Right lobe of liver (tissue), 6 donors: Measurements from ENCODE around the gene RAP1GAP2. TPM values are rescaled to one million over a fixed set of nuclear protein-coding genes. Genes with fewer than 3 reads are reported as not detected.
A peak's percentile ranks its signal among the peaks of the same experiment; 100 is the strongest.
"Not testable (repeated sequence)": the region's sequence is repeated elsewhere in the genome, so short reads cannot be mapped to it uniquely, and the experiment has no call there.

ENCODE experiments used
- ATAC-seq, 4 donors: fragments of 200-7000 bp; cut with Tn5 transposase; one replicate each; pipeline ENCODE4 v1.9.1; 2020; ENCODE audit warnings: mild to moderate bottlenecking in 4 of 4, moderate library complexity in 4 of 4
- DNase-seq, 3 donors: peaks; one replicate each; pipeline ENCODE4 v3.0.0-alpha.2; 2020
- H3K27ac ChIP-seq, 3 donors: fragments of 200-600 bp; one replicate each; pipeline ENCODE4 v1.8.0; 2022
- H3K27me3 ChIP-seq, 2 donors: fragments of 200-600 bp; one replicate each; pipeline ENCODE4 v1.8.0; 2022
- H3K36me3 ChIP-seq, 4 donors: fragments of 200-600 bp; sonication (generic) in 1 of 4; one replicate each; pipeline versions ENCODE4 v1.5.1 to v1.8.0; 2017 to 2022; ENCODE audit warnings: control low read depth in 1 of 4
- H3K4me1 ChIP-seq, 4 donors: fragments of 200-600 bp; sonication (generic) in 1 of 4; one replicate each; pipeline versions ENCODE4 v1.5.1 to v1.8.0; 2017 to 2022; ENCODE audit warnings: control low read depth in 1 of 4
- H3K4me3 ChIP-seq, 3 donors: fragments of 200-600 bp; one replicate each; pipeline ENCODE4 v1.8.0; 2022
- H3K9me3 ChIP-seq, 4 donors: fragments of 200-600 bp; sonication (generic) in 1 of 4; one replicate each; pipeline versions ENCODE4 v1.5.1 to v1.8.0; 2017 to 2022; ENCODE audit warnings: control low read depth in 1 of 4
- CTCF ChIP-seq, 4 donors: fragments of 200-600 bp in 3 of 4; fragments of 450-650 bp in 1 of 4; IDR thresholded peaks; one replicate each; pipeline versions ENCODE4 v1.5.1 to v1.8.0; 2016 to 2022; ENCODE audit warnings: antibody characterized with exemption in 4 of 4, mild to moderate bottlenecking in 2 of 4
- POLR2A ChIP-seq: fragments of 450-650 bp; IDR thresholded peaks from one replicate; pipeline ENCODE4 v1.6.1; 2017; ENCODE audit warnings: antibody characterized with exemption, mild to moderate bottlenecking
- WGBS: methylation state at CpG from one replicate; pipeline ENCODE4 v1.1.6; 2018; ENCODE audit warnings: low coverage, low lambda C conversion rate; ENCODE audit not compliant: insufficient coverage; ENCODE audit errors: missing lambda C conversion rate; 5-methylcytosine and 5-hydroxymethylcytosine counted together
- intact Hi-C, 2 donors: fragments of 100-400 bp; cut with DNase I; formaldehyde crosslinking; loops; one replicate each; pipeline versions ENCODE4 v1.11.2 to v1.14.1; 2022
- total RNA-seq, 6 experiments: library from RNA; depleted of rRNA in 2 of 6; stranded (reverse); fragments of >200 nt in 2 of 6; fragmentation: NEBNext Ultra II Directional in 3 of 6; extraction: Animal tissue kit (Norgen Biotek cat#: 25700) in 3 of 6; gene quantifications; one replicate each; pipeline versions ENCODE4 v1.1.0 to v1.2.4, GENCODE V29; 2016 to 2023
- donor health status: DM: no; HTN: yes; CAD: no.
- donor health status: DM: no; HTN: no; CAD: no.
- donor health status: DM: no; HTN: no; CAD: no.
- donor health status: DM: no; HTN: yes; CAD: no.
- donor health status: DM: no; HTN: yes; CAD: no.

Gene RAP1GAP2
- total RNA-seq, 6 experiments from 2014 or later: 1.0 to 3.8 (median 1.8) TPM

GRCh38 chr17:2986925-2987324, 190.7 kb downstream of the RAP1GAP2 start:
- DNase-seq (peak in 1 of 3 donors; percentile 9), ATAC-seq (no peak)
- 75% methylated on average over 4 of the region's 5 CpGs for WGBS
- no peaks in the 10 kb centered on the region for H3K9me3 ChIP-seq
- no peak overlapping the region for H3K27ac ChIP-seq
- H3K36me3 ChIP-seq: no peaks in the 10 kb centered on the region
- no peak for TF ChIP-seq POLR2A
- TF ChIP-seq CTCF (IDR thresholded peaks at IDR 0.05): no peak
- H3K4me1 ChIP-seq: no peaks in the 10 kb centered on the region
- no peak overlapping the region for H3K4me3 ChIP-seq
- intact Hi-C loops: no loop called here
- H3K27me3 ChIP-seq: no peaks in the 10 kb centered on the region

DNA sequence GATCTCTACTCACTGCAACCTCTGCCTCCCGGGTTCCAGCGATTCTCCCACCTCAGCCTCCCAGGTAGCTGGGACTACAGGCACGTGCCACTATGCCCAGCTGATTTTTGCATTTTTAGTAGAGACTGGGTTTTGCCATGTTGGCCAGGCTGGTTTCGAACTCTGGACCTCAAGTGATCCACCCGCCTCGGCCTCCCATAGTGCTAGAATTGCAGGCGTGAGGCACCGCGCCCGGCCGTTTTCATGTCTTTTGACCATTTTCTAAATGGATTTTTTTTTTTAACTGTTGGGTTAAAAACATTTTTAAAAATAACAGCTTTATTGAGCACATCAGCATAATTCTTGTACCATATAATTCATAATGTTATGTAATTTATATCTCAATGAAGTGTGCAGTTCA, 193.2 kb downstream of the RAP1GAP2 start:
- H3K4me3 ChIP-seq, H3K36me3 ChIP-seq, H3K9me3 ChIP-seq, H3K4me1 ChIP-seq, H3K27me3 ChIP-seq, intact Hi-C loops, ATAC-seq, H3K27ac ChIP-seq: not testable (repeated sequence)
- DNase-seq: peak in 1 of 3 donors; percentile 15
- WGBS: 89% methylated on average over 11 of the region's 11 CpGs

- Histone ChIP-seq H3K4me3 (no peak overlapping the region), H3K27me3 (no peaks in the 10 kb centered on the region), H3K9me3 (no peaks in the 10 kb centered on the region), H3K4me1 (no peaks in the 10 kb centered on the region), H3K36me3 (no peaks in the 10 kb centered on the region), H3K27ac (no peak overlapping the region)
- TF ChIP-seq CTCF (IDR thresholded peaks at IDR 0.05) (no peak), POLR2A (no peak)
- intact Hi-C loops: no loop called here
- DNase-seq (peak in 1 of 3 donors; percentile 8), ATAC-seq (no peak)
- 89% methylated on average over 3 of the region's 3 CpGs for WGBS
Observed at GRCh38 chr17:2989855-2990254, 193.6 kb downstream of the RAP1GAP2 start.

DNA sequence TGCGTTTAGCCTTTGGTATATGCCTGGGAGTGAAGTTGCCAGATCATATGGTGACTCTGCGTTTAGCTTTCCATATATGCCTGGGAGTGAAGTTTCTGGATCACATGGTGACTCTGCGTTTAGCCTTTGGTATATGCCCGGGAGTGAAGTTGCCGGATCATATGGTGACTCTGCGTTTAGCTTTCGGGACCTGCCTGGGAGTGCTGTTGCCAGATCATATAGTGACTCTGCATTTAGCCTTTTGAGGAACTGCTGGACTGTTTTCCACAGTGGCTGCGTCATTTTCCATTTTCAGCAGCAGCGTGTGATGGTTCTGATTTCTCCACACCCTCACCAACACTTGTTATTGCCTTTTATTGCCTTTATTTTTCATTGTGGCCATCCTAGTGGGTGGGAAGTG, 194.2 kb downstream of the RAP1GAP2 start:
- Histone ChIP-seq H3K27ac (no peak overlapping the region), H3K27me3 (no peaks in the 10 kb centered on the region), H3K36me3 (no peaks in the 10 kb centered on the region), H3K4me3 (no peak overlapping the region), H3K4me1 (no peaks in the 10 kb centered on the region), H3K9me3 (no peaks in the 10 kb centered on the region)
- intact Hi-C loops: no loop called here
- DNase-seq (peak in 1 of 3 donors; percentile 13), ATAC-seq (peak in 1 of 4 donors; percentile 29)
- WGBS: 84% methylated on average over 9 of the region's 9 CpGs
- no peak for TF ChIP-seq CTCF (IDR thresholded peaks at IDR 0.05)
- no peak for TF ChIP-seq POLR2A

DNA sequence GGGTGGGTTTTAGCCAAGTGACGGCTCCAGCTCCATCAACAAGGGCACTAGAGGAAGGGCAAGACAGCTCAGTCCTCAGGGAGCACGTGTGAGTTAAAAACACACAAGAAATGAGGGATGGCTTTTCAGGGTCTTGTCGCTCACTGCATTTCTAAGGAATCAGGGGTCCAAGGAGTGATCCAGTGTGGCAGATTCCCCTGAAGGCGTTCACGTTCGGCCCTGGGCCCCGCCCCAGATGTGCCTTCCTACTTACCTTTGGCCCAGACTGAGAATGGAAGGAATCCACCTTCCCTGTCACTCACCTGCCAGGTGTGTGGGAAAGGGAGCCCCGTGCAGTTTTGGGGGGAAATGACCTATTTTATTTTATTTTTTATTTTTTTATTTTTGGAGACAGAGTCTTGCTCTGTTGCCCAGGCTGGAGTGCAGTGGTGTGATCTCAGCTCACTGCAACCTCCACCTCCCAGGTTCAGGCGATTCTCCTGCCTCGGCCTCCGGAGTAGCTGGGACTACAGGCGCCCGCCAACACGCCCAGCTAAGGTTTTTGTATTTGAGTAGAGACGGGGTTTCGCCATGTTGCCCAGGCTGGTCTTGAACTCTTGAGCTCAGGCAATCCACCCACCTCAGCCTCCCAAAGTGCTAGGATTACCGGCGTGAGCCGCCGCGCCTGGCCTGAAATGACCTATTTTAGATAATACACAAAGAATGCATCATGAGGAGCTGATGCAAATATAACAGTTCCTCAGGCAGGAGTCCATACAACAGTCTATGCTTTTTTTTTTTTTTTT, 195.3 kb downstream of the RAP1GAP2 start:
- 89% methylated on average over 14 of the region's 21 CpGs for WGBS
- DNase-seq: peak in 1 of 3 donors; percentile 29
- not testable (repeated sequence) for ATAC-seq

More for the DNA sequence above, 195.3 kb downstream of the RAP1GAP2 start:
- H3K27ac ChIP-seq, H3K4me1 ChIP-seq, intact Hi-C loops, H3K27me3 ChIP-seq, H3K4me3 ChIP-seq, H3K36me3 ChIP-seq, H3K9me3 ChIP-seq: not testable (repeated sequence)
